H9 (cell line): ENCODE measurements around the gene DHX36. TPM values are rescaled to one million over a fixed set of nuclear protein-coding genes. Genes with fewer than 3 reads are reported as not detected.

Experiments used
- DNase-seq: peaks from one replicate; pipeline ENCODE4 v3.0.0-alpha.2; 2017
- H2AFZ ChIP-seq: one replicate; pipeline ENCODE4 v1.6.1; 2013; ENCODE audit warnings: mild to moderate bottlenecking, low read length, control low read depth, moderate library complexity
- H2AK5ac ChIP-seq: 2 replicates; pipeline ENCODE4 v1.6.1; 2013; ENCODE audit warnings: low read length, control low read depth, mixed read lengths; ENCODE audit not compliant: insufficient read length
- H2BK120ac ChIP-seq: one replicate; pipeline ENCODE4 v1.6.1; 2013; ENCODE audit warnings: low read depth, mild to moderate bottlenecking, low read length, control low read depth, inconsistent platforms; ENCODE audit not compliant: poor library complexity, severe bottlenecking
- H2BK12ac ChIP-seq: 2 replicates; pipeline ENCODE4 v1.6.1; 2013; ENCODE audit warnings: low read length, control low read depth, mixed read lengths, low read depth; ENCODE audit not compliant: insufficient read length
- H2BK15ac ChIP-seq: 2 replicates; pipeline ENCODE4 v1.6.1; 2013; ENCODE audit warnings: low read depth, low read length, control low read depth
- H2BK20ac ChIP-seq: one replicate; pipeline ENCODE4 v1.6.1; 2013; ENCODE audit warnings: low read depth, mild to moderate bottlenecking, low read length, control low read depth, inconsistent platforms; ENCODE audit not compliant: poor library complexity, severe bottlenecking
- H2BK5ac ChIP-seq: 2 replicates; pipeline ENCODE4 v1.6.1; 2013; ENCODE audit warnings: low read length, control low read depth, mixed read lengths; ENCODE audit not compliant: insufficient read length
- H3K14ac ChIP-seq: 2 replicates; pipeline ENCODE4 v1.6.1; 2013; ENCODE audit warnings: low read length, control low read depth; ENCODE audit not compliant: insufficient read depth
- H3K18ac ChIP-seq: 2 replicates; pipeline ENCODE4 v1.6.1; 2013; ENCODE audit warnings: low read depth, mild to moderate bottlenecking, mixed read lengths, low read length, control low read depth; ENCODE audit not compliant: insufficient read length
- H3K23ac ChIP-seq: 2 replicates; pipeline ENCODE4 v1.6.1; 2013; ENCODE audit warnings: low read length, control low read depth, mixed read lengths, low read depth; ENCODE audit not compliant: insufficient read length
- H3K23me2 ChIP-seq: 2 replicates; pipeline ENCODE4 v1.6.1; 2013; ENCODE audit warnings: low read depth, mild to moderate bottlenecking, mixed read lengths, low read length, control low read depth; ENCODE audit not compliant: insufficient read length, poor library complexity, severe bottlenecking
- H3K27ac ChIP-seq: 2 replicates; pipeline ENCODE4 v1.5.1; 2013; ENCODE audit warnings: low read length, control low read depth, mixed read lengths, low read depth; ENCODE audit not compliant: insufficient read length
- H3K27me3 ChIP-seq: 2 replicates; pipeline ENCODE4 v1.6.1; 2013; ENCODE audit warnings: low read length, control low read depth, inconsistent platforms; ENCODE audit not compliant: insufficient read depth
- H3K4ac ChIP-seq: 2 replicates; pipeline ENCODE4 v1.6.1; 2013; ENCODE audit warnings: low read depth, mild to moderate bottlenecking, control low read depth, inconsistent platforms, low read length, moderate library complexity
- H3K4me1 ChIP-seq: 2 replicates; pipeline ENCODE4 v1.6.1; 2013; ENCODE audit warnings: low read length, control low read depth, inconsistent platforms; ENCODE audit not compliant: insufficient read depth
- H3K4me2 ChIP-seq: 2 replicates; pipeline ENCODE4 v1.6.1; 2013; ENCODE audit warnings: low read length, control low read depth, mixed read lengths; ENCODE audit not compliant: insufficient read length, insufficient read depth
- H3K56ac ChIP-seq: 2 replicates; pipeline ENCODE4 v1.6.1; 2013; ENCODE audit warnings: low read depth, mild to moderate bottlenecking, mixed read lengths, low read length, control low read depth; ENCODE audit not compliant: insufficient read length
- H3K79me1 ChIP-seq: 2 replicates; pipeline ENCODE4 v1.6.1; 2013; ENCODE audit warnings: low read depth, mild to moderate bottlenecking, moderate library complexity, low read length, control low read depth, inconsistent platforms; ENCODE audit not compliant: insufficient read depth, poor library complexity, severe bottlenecking
- H3K79me2 ChIP-seq: 2 replicates; pipeline ENCODE4 v1.6.1; 2013; ENCODE audit warnings: low read length, control low read depth, inconsistent platforms; ENCODE audit not compliant: insufficient read depth
- H3K9ac ChIP-seq: 2 replicates; pipeline ENCODE4 v1.6.1; 2013; ENCODE audit warnings: low read length, control low read depth, mixed read lengths; ENCODE audit not compliant: insufficient read length; ENCODE audit errors: extremely low read depth
- H3K9me3 ChIP-seq: one replicate; pipeline ENCODE4 v1.6.1; 2013; ENCODE audit warnings: low read depth, low read length, inconsistent platforms; ENCODE audit not compliant: control insufficient read depth
- H3T11ph ChIP-seq: one replicate; pipeline ENCODE4 v1.6.1; 2013; ENCODE audit warnings: mild to moderate bottlenecking, low read length, control low read depth, inconsistent platforms
- H4K20me1 ChIP-seq: one replicate; pipeline ENCODE4 v1.6.1; 2013; ENCODE audit not compliant: control insufficient read depth, insufficient read length, insufficient read depth
- H4K5ac ChIP-seq: 2 replicates; pipeline ENCODE4 v1.6.1; 2013; ENCODE audit warnings: low read depth, mild to moderate bottlenecking, mixed read lengths, low read length, control low read depth; ENCODE audit not compliant: insufficient read length
- H4K8ac ChIP-seq: replicated peaks from 2 replicates; pipeline ENCODE4 v1.6.1; 2013; ENCODE audit warnings: low read length, control low read depth, mixed read lengths, low read depth; ENCODE audit not compliant: insufficient read length
- H4K91ac ChIP-seq: 2 replicates; pipeline ENCODE4 v1.6.1; 2013; ENCODE audit warnings: low read depth, mild to moderate bottlenecking, moderate library complexity, mixed read lengths, low read length, control low read depth; ENCODE audit not compliant: insufficient read length
- H3K27ac Mint-ChIP-seq, 3 experiments: 2 replicates in 2 of 3; 3 replicates in 1 of 3; pipeline ENCODE4 v1.8.0; 2020 to 2021; ENCODE audit warnings: mixed read lengths in 3 of 3, mild to moderate bottlenecking in 1 of 3, moderate library complexity in 1 of 3
- H3K27me3 Mint-ChIP-seq: 2 replicates; pipeline ENCODE4 v1.8.0; 2021; ENCODE audit warnings: low read depth, mild to moderate bottlenecking, moderate library complexity, mixed read lengths
- H3K36me3 Mint-ChIP-seq, 3 experiments: 2 replicates in 2 of 3; 3 replicates in 1 of 3; pipeline ENCODE4 v1.8.0; 2020 to 2021; ENCODE audit warnings: low read depth in 3 of 3, mixed read lengths in 3 of 3; ENCODE audit not compliant: insufficient read depth in 1 of 3
- H3K4me1 Mint-ChIP-seq, 2 experiments: 2 replicates each; pipeline ENCODE4 v1.8.0; 2020; ENCODE audit warnings: mixed read lengths in 2 of 2
- H3K4me3 Mint-ChIP-seq, 2 experiments: 2 replicates in 1 of 2; 3 replicates in 1 of 2; pipeline ENCODE4 v1.8.0; 2020 to 2021; ENCODE audit warnings: mild to moderate bottlenecking in 2 of 2, mixed read lengths in 2 of 2, moderate library complexity in 1 of 2
- H3K9me3 Mint-ChIP-seq, 2 experiments: 2 replicates in 1 of 2; 3 replicates in 1 of 2; pipeline ENCODE4 v1.8.0; 2020; ENCODE audit warnings: mild to moderate bottlenecking in 2 of 2, mixed read lengths in 2 of 2, moderate library complexity in 1 of 2
- WGBS: extraction: QIAGEN DNeasy Blood & Tissue Kit; methylation state at CpG from one replicate; pipeline ENCODE4 v1.1.7; 2013; ENCODE audit warnings: missing lambda C conversion rate, low lambda C conversion rate, mixed read lengths; ENCODE audit not compliant: insufficient read length; ENCODE audit errors: extremely low coverage; 5-methylcytosine and 5-hydroxymethylcytosine counted together
- total RNA-seq: library from RNA; stranded (reverse); gene quantifications from 2 replicates; pipeline ENCODE4 v1.2.1, GENCODE V29; 2021
- TF ChIP-seq, protein P1 (sequence below): fragments of 200-600 bp; sonication (generic); conservative IDR thresholded peaks from 3 replicates; pipeline ENCODE4 v1.8.0; 2021; ENCODE audit warnings: antibody characterized with exemption, mild to moderate bottlenecking

DHX36 gene
- total RNA-seq, 1 experiment from 2014 or later = 103 TPM

DNA sequence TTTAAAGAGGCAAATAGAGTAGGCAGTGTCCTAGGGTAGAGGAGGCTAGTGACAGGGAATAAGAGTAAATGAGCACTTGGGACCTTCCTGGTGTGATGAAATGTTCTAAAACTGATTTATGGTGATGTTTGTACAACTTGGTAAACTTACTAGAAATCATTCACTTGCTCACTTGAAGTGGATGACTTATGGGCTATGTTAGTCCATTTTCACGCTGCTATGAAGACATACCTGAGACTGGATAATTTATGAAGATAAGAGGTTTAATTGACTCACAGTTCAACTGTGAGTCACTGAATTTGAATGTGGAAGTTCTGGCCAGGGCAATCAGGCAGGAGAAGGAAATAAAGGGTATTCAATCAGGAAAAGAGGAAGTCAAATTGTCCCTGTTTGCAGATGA is 31.7 kb upstream of the DHX36 start:
- Histone ChIP-seq H2BK15ac (no peak overlapping the region), H3K79me1 (no peaks in the 10 kb centered on the region), H3K9ac (no peak overlapping the region), H3K27me3 (no peaks in the 10 kb centered on the region), H2BK12ac (no peak overlapping the region), H3K4ac (no peak overlapping the region), H3K27ac (no peak overlapping the region), H3K79me2 (no peaks in the 10 kb centered on the region), H3K9me3 (no peaks in the 10 kb centered on the region), H3K23ac (no peak overlapping the region), H2BK20ac (no peak overlapping the region), H4K91ac (no peak overlapping the region), H2BK120ac (no peak overlapping the region), H2BK5ac (no peak overlapping the region), H3K4me1 (no peaks in the 10 kb centered on the region), H2AFZ (no peak overlapping the region), H4K8ac (no peak overlapping the region), H3K14ac (no peak overlapping the region), H4K5ac (no peak overlapping the region), H2AK5ac (no peak overlapping the region), H3K23me2 (no peaks in the 10 kb centered on the region), H3K18ac (no peak overlapping the region), H3K4me2 (no peak overlapping the region), H3T11ph (no peak overlapping the region), H3K56ac (no peak overlapping the region), H4K20me1 (no peaks in the 10 kb centered on the region)
- Mint-ChIP-seq H3K27ac (no peak overlapping the region), H3K27me3 (no peaks in the 10 kb centered on the region), H3K9me3 (no peaks in the 10 kb centered on the region), H3K36me3 (no peaks in the 10 kb centered on the region), H3K4me1 (no peaks in the 10 kb centered on the region), H3K4me3 (no peak overlapping the region)
- WGBS = no CpG with 5 or more reads among the region's 1 CpG
- no peak for DNase-seq
- TF ChIP-seq, protein P1, sequence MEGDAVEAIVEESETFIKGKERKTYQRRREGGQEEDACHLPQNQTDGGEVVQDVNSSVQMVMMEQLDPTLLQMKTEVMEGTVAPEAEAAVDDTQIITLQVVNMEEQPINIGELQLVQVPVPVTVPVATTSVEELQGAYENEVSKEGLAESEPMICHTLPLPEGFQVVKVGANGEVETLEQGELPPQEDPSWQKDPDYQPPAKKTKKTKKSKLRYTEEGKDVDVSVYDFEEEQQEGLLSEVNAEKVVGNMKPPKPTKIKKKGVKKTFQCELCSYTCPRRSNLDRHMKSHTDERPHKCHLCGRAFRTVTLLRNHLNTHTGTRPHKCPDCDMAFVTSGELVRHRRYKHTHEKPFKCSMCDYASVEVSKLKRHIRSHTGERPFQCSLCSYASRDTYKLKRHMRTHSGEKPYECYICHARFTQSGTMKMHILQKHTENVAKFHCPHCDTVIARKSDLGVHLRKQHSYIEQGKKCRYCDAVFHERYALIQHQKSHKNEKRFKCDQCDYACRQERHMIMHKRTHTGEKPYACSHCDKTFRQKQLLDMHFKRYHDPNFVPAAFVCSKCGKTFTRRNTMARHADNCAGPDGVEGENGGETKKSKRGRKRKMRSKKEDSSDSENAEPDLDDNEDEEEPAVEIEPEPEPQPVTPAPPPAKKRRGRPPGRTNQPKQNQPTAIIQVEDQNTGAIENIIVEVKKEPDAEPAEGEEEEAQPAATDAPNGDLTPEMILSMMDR = no peak
